Activated CD4-positive, alpha-beta T cell treated with anti-CD3 and anti-CD28 coated beads for 24 hours (primary cell): ENCODE results near the gene FANCI.

ENCODE experiments used
- DNase-seq, 2 donors: peaks; one replicate each; pipeline ENCODE4 v3.0.0-alpha.2; 2020; ENCODE audit warnings: low read depth in 2 of 2

Gene FANCI

DNA sequence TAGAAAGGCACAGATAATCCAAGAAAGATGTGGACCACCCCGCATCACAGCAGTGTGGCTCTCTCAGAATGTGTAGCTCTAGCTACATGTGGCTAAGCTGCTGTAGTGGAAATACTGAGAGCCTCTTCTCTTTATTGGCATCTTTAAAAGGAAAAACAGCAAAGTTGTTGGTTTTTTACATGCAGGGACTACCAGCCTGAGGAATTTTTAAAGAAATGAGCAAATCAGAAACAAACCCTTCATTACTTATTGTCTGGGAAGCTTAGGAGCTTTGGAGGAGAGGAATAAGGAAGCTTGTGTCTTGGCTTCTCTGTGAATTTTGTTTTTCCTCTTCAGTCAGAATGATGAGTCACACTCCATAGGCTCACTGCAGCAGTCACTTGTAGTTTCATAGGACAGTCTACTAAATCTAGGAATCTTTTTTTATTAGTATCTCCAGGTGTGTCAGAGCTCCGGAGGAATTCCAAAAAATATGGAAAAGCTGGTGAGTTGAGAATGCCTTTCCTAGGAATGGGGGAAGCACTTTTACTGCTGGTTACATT lies 63.3 kb downstream of the FANCI start:
- no peak for DNase-seq

DNA sequence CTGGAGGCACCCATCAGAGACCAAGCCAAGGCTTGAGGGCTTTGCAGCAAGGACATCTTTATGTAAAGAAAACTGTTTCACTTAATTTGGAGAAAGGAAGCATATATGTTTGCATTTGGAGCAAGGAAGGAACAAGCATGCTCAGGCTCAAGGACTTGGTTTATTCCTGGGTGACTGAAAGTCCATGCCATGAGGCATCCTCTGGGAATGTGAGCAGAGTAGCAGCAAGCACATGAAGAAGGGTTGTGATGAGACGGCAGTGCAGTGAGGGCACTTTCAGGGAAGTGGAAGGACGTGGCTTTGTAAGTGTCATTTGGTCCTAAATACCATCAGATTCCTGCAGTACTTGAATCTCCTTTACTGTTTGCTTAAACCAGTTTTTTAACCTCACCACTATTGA lies 64.0 kb downstream of the FANCI start:
- no peak for DNase-seq

DNA sequence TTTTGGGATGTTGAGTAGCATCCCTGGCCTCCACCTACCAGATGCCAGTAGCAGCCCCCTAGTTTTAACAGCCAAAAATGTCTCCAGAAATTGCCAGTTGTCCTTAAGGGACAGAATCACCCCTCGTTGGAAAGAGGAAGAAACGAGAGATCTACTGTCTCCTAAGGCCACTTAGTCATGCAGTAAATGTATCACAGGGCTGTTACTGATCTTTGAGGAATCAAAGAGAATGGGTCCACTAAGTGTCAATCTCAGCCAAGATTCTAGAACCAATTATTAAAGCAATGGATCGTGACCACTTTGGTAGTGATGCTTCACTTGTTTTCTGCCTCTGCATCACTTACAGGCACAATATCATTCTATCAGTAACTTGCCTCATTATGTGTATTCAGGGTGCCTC lies 64.5 kb downstream of the FANCI start:
- DNase-seq = no peak

DNA sequence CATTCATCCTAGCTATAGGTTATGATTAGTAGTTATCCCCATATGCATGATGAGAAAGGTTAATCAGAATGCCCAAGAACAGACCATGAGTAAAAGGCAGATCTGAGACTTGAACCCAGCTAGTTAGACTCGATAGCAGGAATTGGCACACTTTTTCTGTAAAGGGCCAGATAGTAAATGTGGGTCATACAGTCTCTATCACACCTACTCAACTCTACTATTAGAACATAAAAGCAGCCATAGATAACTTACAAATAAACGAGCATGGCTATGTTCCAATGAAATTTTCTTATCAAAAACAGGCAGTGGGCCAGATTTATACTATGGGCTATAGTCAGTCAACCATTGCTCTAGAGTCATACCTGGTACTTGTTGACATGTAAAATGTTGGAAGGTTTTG lies 66.2 kb downstream of the FANCI start:
- no peak for DNase-seq

DNA sequence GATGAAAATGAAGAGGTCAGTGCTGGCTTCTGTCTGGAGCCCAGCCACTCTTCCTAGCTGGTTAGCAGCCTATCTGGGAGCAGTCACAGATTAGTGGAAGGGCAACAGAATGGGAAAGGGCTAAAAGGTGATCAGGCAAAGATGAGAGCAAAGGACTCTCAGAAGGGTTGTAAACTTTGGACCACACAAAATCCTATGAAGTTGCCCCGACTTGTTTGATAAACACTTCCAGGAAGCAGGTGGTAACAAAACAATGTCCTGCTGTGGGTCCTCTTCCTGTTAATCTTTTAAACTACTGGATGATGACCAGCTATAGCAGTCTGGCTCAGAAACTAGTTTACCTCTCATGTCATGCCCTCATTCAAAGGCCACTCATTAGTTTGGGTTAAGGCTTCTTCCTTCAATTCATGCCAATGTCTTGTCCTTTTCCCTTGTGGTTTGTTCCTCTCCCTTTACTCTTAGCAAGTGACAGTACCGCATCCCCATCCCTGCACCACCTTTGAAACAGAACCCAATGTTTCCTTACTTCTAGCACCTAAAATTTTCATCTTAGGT lies 71.7 kb downstream of the FANCI start:
- no peak for DNase-seq

DNA sequence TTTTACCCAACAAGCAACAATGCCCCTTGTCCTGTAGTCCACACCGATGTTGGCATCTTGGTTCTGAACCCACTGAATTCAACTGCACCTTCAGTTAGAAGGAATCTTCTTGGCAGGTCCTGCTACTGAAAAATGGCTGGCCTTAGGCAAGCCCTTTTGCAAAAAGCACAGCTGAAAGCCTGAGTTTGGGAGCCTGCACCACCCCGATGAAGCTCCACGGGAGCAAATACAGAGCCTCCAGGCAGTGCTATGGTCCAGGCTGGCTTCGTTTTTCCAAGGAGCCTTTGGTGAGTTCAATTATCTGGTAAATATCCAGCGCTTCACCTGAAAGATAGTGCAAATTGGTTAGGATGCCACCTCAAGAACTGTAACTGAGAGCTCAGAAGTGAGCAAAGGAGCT lies 72.7 kb downstream of the FANCI start:
- no peak for DNase-seq

DNA sequence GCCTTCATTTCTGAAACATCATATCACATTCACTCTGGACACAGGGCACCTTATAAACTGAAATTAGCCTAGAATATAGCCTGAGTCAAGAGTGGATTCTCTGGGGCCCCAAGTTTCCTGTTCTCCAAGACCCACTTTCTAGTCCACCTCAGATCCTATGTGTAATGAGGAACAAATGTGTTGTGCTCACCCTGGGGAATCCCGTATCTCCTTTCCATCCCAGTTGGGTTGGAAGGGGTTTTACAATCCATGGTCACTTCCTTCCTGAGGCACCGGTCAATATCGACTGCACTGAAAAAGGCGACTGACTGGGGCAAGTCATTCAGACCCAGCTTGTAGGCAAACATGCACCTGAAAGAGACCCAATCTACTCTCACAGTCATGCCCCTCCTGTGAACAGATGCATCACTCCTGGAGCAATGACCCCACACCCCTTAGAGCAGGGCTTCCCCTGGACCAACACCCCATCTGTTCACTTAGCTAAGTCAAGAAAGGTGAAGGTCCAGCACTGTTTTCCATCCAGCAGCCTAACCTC lies 73.5 kb downstream of the FANCI start:
- no peak for DNase-seq

DNA sequence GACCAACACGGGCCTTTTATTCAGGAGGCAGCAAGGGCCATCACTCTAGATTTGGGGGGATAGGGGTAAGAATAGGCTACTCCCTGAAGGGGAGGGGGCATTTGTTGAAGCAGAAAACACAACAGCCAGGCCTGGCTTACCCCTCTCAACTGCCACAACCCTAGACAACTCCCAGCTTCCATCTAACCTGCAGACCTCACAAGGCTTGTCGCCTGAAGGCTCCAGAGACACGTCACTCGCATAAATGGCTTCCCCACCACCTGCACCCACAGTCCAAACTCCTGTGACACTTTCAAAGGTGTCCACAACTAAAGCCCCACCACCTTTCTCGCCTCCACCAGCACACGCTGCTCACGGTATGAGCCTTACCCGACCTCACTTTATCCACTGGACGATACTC lies 75.9 kb downstream of the FANCI start:
- DNase-seq = no peak

DNA sequence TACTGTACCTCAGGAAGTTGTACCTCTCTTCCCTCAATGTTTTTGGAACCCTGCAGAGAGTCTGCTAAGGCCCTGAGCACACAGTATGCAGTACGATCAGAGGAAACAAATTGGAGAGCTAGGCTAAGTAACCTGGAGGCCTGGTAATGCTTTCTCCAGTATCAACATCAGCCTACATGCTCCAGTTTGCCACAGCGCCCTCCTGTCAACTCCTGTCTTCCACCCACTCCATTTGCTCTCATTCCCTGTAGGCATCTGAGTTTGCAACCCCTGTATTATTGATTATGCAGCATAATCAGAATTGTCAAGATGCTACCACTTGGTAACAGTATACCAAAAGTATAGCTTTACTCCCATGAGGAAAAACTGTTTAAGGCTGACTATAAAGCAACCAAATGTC lies 76.4 kb downstream of the FANCI start:
- DNase-seq = no peak

DNA sequence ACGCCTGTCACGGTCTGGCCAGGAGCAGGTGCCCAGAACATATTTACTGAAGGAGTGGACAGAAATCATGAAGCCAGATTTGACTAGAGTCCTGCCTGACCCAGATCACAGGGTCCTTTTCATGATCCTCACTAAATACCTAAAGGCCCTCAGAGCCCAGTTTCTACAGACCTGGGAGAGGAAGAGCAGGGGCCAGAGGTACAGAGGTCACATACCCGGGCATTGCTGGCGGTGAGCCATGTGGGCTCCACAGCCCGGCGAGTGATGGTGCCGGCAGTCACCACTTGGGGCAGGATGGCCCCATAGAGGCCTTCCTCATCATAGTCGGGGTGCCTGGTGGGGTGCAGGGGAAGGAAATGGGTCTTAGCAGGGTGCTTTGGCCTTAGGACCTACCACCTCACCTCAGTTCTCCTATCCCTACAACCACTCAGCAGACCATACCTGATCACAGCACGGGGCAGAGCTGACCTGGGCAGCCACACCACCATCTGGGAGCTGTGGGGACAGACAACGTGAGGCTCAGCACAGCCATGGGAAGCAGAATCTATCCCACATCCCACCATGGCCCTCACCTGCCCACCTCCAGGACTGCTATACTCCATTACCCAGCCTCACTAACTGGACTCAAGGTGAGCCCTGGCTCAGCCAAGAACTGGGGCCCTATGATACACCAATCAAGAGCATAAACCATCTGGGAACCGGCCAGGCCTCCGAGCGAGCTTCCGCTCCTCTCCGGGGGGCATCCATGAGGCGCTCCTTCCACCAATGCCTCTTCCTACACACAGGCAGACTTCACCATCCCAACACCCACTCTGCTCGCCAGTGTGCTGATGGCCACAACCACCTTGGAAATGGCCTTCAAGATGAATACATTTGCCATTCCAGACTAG lies 78.0 kb downstream of the FANCI start:
- DNase-seq = no peak

DNA sequence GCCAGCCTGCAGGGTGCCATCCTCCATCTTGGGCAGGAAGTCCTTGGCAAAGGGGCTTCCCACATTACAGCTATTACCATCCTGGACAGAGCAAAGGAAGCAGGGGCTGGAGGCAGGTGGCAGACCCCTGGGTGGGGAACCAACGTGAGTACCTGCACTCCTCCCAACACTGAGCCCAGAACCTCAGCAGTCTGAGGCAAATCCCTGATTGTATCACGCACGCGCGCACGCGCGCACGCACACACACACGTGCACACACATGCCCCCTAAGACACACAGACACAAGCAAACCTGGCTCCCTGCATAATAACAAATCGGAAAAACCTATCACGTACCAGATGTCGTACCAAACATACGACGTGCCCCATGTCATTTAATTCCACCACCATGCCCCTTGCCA lies 79.0 kb downstream of the FANCI start:
- no peak for DNase-seq

DNA sequence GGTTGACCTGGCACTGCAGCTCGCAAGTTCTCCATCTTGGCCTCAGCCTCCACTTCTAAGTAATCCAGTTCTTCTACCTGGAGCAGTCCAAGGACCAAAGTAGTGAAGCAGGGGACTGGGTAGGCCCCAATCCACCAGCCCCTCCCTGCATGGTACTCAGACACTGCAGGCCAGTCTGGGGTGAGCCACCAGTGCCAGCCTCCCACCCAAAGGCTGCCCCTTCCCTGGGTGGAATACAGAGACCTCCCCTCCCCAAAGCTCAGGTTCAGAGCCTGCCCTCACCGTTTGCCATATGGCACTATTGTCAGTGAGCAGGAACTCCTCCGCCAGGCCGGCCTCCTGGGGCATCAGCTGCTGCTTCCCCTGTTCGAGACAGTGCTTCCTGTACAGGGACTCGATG lies 80.0 kb downstream of the FANCI start:
- no peak for DNase-seq

DNA sequence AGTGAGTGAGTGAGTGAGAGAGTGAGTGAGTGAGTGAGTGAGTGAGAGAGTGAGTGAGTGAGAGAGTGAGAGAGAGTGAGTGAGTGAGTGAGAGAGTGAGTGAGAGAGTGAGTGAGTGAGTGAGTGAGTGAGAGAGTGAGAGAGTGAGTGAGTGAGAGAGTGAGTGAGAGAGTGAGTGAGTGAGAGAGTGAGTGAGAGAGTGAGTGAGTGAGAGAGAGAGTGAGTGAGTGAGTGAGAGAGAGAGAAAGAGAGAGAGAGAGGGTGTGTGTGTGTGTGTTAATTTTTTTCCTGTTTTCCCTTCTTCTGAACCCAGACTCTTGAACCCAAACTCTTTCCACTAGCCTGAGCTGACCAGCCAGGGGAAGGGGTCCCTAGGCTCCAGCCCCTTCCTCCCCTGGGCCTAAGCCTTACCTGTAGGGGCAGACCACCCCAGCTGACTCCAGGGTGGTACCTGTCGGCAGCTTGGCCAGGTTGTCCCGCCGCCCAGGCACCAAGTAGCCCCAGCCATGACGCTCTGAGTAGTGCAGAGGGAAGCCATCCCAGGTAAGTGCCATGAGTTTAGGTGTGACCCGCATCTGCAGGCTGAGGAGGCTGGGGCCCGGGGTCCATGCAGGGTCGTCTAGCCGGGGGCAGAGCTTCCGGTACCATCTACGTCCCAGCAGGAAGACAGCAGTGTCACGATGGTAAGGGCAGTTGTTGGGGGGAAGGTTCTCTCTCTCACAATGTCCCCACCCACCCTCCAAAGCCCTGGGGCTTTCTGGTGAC lies 81.4 kb downstream of the FANCI start:
- no peak for DNase-seq

DNA sequence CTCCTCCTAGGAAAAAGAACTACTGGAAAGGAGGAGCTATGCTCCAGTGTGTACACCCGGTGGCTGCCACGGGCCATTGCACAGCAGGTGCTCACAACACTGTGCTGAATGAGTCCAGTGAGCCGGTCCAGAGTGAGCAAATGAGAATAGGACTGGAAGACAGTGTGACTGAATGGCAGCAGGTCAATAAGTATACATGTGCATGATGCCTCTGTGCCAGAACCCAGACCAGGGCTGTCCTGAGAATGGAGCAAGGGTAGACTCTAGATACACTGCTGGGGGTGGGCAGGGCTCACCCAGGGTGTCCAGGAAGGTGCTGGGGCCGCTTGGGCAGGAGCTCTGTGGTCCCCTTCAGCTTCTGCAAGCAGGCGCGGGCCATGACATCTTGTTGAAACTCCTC lies 82.5 kb downstream of the FANCI start:
- DNase-seq = no peak

DNA sequence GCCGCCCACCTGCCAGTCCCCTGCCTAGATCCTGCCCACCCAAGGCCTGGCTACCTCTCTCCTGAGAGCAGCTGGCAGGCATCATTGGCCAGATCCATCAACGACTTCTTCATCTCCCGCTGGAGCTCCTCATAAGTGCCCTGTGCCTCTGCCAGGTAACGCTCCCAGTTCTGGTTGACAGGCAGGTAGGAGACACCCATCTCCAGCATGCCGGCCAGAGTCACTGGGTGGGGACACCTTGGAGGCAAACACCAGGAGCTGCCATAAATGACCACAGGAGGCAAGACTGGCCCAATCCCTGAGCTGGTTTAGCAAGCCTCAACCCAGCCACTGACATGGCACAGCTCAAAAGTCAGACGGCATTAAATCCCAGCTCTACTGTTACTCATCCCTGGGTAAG lies 83.3 kb downstream of the FANCI start:
- DNase-seq = no peak

DNA sequence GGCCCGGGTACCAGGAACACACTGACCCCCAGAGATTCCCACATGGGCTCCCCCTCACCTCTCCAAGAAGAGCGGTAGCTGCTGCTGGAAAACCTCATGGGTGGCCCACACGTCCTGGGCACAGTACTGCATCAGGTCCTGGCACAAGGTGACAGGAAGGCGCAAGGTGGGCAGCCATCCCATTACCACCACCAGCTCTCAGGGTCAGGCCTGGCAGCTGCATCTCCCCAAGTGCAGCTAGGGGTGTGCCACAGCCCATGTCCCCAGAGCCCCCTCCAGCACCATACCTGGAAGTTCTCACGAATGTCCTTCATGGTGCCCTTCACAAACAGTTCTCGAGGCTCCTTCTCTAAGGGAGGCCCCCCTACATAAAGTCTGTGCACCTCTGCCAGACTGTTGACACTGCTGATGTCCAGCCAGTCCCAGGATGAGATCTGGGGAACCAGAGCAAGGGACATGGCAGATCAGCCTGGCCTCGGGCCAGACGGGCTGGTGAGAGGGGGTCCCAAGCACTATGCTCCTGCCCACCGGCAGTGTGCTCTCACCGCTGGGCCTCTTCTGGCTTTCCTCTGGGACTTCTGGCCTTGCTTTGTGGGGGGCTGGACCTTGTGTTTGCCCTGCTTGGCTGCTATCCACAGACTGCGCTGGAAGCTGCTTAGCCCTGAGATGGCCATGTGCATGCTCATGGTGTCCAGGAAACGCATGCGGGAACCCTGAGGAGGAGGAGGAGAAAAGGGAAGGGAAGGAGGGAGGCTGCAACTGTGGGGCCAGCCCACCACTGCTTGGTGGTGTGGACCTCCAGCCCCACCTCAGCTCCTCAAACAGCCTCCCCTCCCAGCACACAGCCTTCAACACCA lies 84.8 kb downstream of the FANCI start:
- no peak for DNase-seq

DNA sequence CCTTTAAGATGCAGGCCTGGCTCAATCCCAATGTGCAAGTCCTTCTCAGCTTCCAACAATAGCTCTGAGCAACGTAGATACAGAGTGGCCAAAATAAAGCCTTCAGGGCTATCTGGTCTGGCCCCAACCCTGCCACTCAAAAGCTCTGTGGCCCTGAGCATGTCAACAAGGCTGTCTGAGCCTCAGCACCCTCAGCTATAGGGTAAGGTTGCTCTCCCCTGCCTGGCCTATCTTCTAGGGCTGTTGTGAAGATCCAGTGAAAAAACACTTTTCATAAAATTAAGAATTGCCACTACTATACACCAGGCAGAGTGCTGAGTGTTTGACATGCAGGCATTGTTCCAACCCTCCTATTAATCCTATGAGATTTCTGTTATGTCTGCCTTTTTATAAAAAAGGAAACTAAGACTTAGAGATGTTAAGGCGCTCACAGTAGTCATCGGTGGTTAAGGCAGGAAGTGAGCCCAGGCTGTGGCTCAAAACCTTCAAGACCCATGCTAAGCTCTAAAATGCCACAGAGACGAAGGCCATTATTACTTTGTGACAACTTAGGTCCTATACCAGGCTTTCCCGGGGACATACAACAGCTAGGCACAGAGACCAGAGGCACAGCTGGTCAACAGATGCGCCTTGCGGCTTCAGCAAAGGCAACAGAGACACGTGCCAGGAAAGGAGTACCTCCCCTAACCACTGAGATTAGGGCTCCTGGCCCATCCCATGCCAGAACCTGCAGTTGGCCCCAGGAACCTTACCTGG lies 85.7 kb downstream of the FANCI start:
- no peak for DNase-seq

DNA sequence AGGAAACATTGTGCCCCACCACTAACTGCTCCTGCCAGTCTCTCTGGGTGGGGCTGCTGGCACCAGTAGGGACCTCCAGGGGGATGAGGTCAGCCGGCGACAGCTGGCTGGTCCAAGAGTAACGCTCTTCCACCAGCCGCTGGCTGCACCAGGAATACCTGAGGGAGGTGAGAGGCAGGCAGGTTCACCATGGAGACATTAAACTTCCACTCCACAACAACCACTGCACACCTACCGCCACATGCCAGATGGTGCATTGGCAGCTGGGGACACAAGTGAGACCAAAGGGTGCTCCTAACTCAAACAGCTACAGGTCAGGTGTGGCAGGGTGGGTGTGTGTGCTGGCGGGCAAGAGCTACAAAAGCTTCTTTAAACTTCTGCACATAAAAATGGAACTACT lies 86.3 kb downstream of the FANCI start:
- no peak for DNase-seq

DNA sequence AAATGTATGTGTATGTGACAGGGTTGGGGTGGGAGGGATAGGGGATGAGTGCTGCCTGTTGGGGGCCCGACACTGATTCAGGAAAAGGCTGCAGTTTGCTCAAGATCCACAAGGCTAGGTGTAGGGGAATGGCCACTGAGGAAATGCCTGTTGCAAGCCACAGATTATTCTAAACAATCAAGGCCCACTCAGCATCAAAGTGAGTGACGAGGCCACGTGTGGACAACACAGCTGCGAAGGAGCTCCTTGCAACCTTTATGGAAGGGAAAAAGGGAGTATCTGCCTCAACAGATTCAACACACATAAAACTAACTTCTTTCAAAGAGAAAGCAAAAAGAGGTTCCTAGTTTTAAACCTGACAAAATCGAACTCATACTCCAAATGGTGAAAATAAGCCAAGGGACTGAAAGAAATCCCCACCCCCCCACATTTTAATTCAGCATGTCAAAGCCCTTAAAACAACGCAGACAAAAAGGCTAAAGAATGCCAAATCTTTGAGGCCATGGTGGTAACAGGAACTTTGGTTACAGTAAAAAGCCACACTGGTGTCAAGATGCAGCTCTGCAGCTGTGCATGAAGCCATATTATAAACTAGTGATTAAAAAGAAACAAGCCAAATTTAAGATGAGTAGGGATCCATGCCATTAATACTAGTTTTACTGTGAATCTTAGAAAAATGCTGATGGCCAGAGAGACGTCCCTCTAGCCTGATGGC lies 87.3 kb downstream of the FANCI start:
- no peak for DNase-seq

DNA sequence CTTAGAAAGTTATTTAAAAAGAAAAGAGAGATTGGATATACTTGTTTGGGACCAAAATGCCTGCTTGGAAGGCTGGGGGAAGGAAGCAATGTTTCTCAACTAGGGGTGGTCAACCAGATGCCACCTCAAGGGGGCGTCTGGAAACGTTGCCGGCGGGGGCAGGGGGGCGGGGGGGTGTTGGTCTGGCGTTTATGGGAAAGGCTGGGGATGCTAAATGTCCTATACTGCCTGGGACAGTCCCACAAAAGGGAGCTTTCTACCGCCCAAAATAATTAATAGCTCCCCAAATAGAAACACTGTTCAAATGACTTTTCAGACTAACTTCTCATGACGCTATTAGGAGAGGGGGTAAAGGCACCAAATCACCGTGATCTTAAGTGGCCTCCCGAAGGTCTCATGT lies 88.7 kb downstream of the FANCI start:
- DNase-seq = no peak
